HG03565 (cell line): ENCODE measurements around the gene ZBTB34.

ENCODE experiments used
- ATAC-seq: cut with Tn5 transposase; IDR thresholded peaks from one replicate; pipeline ENCODE4 v1.9.1; 2021; ENCODE audit warnings: mild to moderate bottlenecking, moderate library complexity; ENCODE audit not compliant: unreplicated experiment

The ZBTB34 gene

DNA sequence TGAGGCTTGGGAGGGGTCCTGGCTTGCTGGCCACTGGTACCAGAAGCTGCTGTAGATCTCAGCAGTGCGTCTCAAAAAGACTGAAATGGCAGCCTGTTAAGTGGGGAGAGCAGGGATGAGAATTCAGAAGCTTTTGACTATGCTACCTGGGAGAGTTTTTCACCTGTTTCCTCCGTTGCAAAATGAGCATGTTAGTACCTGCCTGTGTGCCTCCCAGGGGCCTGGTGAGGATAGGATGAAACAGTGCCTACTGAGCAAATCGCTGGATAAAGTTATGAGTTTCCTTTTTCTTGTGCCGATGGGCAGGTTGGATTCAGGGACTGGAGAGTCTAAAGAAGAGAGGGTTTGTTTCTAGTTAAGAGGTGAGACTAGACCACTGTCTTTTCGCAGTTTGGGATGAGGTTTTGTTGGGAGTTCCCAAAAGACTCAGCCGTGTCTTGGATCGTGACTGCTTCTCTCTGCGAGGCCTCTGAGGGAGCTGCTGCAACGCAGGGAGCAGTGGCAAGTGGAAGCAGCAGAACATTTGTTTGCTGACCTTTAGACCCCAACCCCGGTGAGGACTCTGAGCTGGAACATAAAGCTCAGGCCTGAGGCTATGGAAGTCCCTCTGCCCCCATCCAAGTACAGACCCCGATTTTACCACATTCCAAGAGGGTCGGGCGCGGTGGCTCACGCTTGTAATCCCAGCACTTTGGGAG lies 55.6 kb downstream of the ZBTB34 start:
- no peak for ATAC-seq

DNA sequence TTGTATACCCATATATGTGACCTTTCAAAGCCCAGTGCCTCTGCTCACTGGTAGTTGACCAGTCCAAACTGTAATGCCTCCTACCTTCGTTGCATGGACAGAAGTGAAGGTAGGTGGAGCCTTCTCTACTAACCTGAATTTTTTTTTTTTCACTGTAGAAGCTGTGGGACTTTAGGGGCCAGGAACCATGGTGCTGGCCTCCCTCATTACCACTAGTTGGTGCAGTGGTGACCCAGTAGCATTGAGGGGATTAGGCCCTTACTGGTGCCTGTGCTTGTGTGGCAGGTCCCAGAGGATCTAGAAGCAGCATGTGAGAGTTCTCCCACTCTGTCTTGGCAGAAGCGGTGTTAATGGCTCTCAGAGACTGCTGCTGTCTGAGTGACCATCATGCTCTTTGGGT lies 56.5 kb downstream of the ZBTB34 start:
- no peak for ATAC-seq

- ATAC-seq: no peak
Measured at GRCh38 chr9:126919193-126919592, 58.8 kb downstream of the ZBTB34 start.

DNA sequence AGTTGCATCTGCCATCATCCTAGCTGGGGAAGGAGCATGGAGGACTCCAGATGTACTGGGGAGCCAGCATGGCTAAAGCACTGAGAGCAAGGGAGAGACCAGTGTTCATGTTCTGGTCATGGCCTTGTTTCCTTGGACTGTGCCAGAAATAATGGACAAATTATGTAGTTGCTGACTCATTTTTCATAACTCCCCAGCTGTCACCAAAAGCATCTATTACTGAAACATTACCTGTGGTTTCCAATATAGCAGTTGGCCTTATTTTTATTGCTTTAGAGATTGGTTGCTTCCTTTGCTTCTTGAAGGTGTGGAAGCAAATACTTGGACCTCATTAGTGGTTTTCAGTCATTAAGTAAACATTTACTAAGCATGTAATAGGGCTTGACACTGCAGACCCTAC lies 65.4 kb downstream of the ZBTB34 start:
- ATAC-seq: no peak

DNA sequence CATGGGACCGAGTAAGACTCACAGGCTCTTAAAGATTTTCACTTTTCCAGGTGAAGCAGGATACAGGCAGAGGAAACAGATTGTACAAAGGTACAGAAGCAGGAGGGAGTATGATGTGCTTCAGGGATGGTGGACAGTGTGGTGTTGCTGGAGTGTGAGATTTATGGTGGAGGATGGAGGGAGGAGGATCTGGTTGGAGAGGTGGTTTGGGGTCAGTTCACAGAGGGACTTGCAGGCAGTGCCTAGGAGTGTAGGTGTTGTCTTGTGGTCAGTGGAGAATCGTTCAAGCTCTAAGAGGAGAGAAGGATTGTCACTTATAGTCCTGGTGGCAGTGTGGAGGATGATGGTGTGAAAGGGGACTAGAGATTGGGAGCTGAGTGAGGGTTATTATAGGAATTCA lies 65.9 kb downstream of the ZBTB34 start:
- no peak for ATAC-seq

DNA sequence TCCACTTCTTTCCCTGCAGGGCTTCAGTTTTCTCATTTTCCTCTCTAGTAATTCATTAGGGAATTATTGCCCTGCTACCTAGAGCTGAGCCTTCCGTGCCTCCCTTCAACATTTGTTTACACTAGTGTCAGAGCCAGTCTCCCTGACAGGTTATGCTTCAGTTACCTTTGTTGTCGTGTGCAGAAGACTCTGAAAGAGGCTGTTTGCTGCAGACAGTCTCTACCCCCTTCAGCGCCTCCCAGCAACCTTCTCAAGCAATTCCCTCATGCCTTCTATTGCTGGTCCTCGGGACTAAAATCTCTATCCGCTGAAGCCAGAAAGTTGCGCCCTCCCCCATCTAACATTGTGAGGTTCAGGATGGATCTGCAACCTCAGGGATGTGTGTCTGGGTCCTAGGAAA lies 67.0 kb downstream of the ZBTB34 start:
- no peak for ATAC-seq

- ATAC-seq: no peak
Measured at GRCh38 chr9:126932871-126933321, 72.5 kb downstream of the ZBTB34 start.

DNA sequence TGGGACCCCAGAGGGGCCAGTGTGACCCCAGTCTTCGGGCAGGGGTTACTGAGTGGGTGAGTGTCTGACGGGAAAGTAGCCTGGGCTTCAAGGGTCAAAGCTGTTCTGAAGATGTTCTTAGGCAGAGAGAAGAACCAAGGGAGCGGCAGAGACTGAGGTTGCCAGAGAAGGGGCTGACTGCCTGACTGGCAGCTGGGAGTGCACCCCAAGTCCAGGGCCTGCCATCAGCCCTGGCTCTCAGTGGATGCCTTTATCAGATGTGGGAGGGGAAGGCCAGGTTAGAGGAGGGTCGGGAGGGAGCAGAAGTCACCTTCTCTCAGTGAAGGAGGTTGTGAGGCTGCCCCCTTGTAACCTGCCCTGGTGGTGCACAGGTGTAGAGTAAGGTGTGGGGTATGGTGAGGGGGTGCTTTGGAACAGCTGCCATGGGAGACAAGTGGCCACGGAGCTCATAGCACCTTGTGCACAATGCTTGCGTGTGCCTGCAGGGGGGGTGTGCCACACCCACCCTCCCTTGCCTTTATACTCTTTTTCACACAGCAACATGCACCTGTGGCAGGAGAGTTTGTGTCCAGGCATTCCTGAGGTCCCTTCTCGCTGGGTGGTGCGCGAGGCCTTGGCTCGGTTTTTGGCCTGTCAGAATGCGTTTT lies 73.0 kb downstream of the ZBTB34 start:
- no peak for ATAC-seq

DNA sequence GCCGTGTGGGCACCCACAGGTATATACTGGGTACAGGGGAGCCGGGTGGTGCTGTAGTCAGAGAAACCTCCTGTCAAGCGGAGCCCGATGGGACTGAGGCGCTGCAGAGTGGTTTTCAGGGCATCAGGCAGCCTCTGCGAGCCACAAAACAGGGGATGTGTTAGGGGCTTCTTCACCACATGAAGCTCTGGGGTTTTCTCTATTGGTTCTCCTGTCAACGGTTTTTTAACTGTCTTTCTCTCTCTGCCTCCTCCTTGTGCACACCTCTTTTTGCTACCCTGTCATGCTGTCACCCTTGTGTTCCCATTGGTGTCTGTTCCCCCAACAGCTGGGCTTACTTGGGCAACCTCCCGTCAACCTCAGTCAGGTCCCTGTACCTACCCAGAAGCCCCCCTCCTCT lies 74.0 kb downstream of the ZBTB34 start:
- no peak for ATAC-seq
